Measurements from ENCODE around the gene CYP19A1.

The CYP19A1 gene

DNA sequence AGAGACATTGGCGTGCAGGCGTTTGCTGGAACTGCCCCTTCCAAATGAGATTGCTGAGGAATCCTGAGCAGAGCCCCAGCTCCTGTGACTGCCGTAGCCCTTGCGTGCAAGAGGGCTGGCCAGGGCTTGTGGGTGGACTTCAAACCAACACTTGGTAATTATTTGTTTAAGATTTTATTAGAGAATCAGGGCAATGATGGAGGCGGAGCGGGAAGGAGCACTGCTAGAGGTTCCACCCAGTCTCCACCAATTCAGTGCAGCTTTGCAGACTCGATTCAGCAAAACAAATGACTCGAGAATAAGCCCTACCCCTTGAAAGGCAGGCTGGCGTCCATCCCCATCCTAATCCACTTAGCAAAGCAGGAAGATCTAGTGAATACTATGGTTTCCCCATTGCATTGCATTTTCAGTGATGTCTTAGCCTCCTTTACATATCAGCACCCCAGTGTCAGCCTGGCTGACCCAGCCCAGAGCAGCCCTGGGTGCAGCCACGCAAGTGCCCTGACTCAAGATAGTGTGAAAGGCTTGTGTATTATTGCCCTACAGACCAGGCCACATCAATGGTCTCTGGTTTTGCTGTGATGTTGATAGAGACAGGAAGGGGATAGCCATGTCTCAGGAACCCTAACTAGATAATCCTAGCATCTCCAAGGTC lies 29.1 kb upstream of the CYP19A1 start:
- no peak overlapping the region for H3K9ac ChIP-seq
- no peak overlapping the region for H2AFZ ChIP-seq (ENCODE audit: low read depth)
- H3K4me2 ChIP-seq = no peak overlapping the region

DNA sequence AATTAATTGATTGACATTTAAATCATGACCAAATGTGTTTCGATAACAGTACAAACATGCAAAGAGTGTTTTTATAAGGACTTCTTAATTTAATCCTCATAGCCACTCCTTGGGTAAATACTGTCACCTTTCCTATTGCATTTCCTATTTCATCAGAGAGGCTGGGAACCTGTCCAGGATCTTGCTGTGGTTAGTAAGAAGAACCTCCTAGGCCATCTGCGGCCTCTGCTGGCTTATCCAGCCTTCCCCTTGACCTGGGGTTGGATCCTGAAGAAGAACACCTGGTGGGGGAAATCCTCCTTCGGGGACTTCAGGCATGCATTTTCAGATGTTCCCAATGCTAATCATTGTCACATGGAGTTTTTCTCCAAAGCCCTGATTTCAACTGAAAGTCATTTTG lies 28.5 kb upstream of the CYP19A1 start:
- Histone ChIP-seq H3K4me1 (ENCODE audit: low read depth, poor library complexity, severe bottlenecking) (peaks cover 20% of the 10 kb centered on the region), H3K27me3 (ENCODE audit: insufficient read depth, low read depth) (no peaks in the 10 kb centered on the region), H3K27ac (no peak overlapping the region), H3K9ac (no peak overlapping the region), H3K4me3 (IDR thresholded peaks at IDR 0.05; ENCODE audit: insufficient read depth, low read depth, low read length) (no peak overlapping the region), H3K79me2 (ENCODE audit: insufficient read depth, low read depth) (no peaks in the 10 kb centered on the region), H4K20me1 (ENCODE audit: insufficient read depth) (no peaks in the 10 kb centered on the region), H3K4me2 (no peak overlapping the region), H3K36me3 (ENCODE audit: insufficient read depth) (no peaks in the 10 kb centered on the region), H2AFZ (ENCODE audit: low read depth) (no peak overlapping the region)
- no peak for TF ChIP-seq CTCF (conservative IDR thresholded peaks at IDR 0.05; ENCODE audit: low read depth, low read length)

More for the DNA sequence above, 29.1 kb upstream of the CYP19A1 start:
- Histone ChIP-seq H3K27ac (no peak overlapping the region), H3K36me3 (ENCODE audit: insufficient read depth) (no peaks in the 10 kb centered on the region), H3K4me3 (IDR thresholded peaks at IDR 0.05; ENCODE audit: insufficient read depth, low read depth, low read length) (no peak overlapping the region), H3K4me1 (ENCODE audit: low read depth, poor library complexity, severe bottlenecking) (peaks cover 20% of the 10 kb centered on the region), H3K79me2 (ENCODE audit: insufficient read depth, low read depth) (no peaks in the 10 kb centered on the region), H4K20me1 (ENCODE audit: insufficient read depth) (no peaks in the 10 kb centered on the region), H3K27me3 (ENCODE audit: insufficient read depth, low read depth) (no peaks in the 10 kb centered on the region)
- TF ChIP-seq CTCF (conservative IDR thresholded peaks at IDR 0.05; ENCODE audit: low read depth, low read length) = no peak

GRCh38 chr15:51366071-51366470 lies 27.7 kb upstream of the CYP19A1 start:
- no peaks in the 10 kb centered on the region for H3K27me3 ChIP-seq (ENCODE audit: insufficient read depth, low read depth)
- no peaks in the 10 kb centered on the region for H3K79me2 ChIP-seq (ENCODE audit: insufficient read depth, low read depth)

GRCh38 chr15:51365417-51365816 lies 27.0 kb upstream of the CYP19A1 start:
- no peak for TF ChIP-seq CTCF (conservative IDR thresholded peaks at IDR 0.05; ENCODE audit: low read depth, low read length)
- H3K79me2 ChIP-seq (ENCODE audit: insufficient read depth, low read depth) = no peaks in the 10 kb centered on the region
- no peaks in the 10 kb centered on the region for H3K36me3 ChIP-seq (ENCODE audit: insufficient read depth)
- no peak overlapping the region for H3K4me3 ChIP-seq (IDR thresholded peaks at IDR 0.05; ENCODE audit: insufficient read depth, low read depth, low read length)
- no peak overlapping the region for H3K4me2 ChIP-seq
- H2AFZ ChIP-seq (ENCODE audit: low read depth) = no peak overlapping the region
- no peaks in the 10 kb centered on the region for H4K20me1 ChIP-seq (ENCODE audit: insufficient read depth)
- H3K9ac ChIP-seq = no peak overlapping the region
- H3K4me1 ChIP-seq (ENCODE audit: low read depth, poor library complexity, severe bottlenecking) = peaks cover 20% of the 10 kb centered on the region
- H3K27me3 ChIP-seq (ENCODE audit: insufficient read depth, low read depth) = no peaks in the 10 kb centered on the region
- no peak overlapping the region for H3K27ac ChIP-seq

More at GRCh38 chr15:51366071-51366470, 27.7 kb upstream of the CYP19A1 start:
- no peak overlapping the region for H3K27ac ChIP-seq
- H3K36me3 ChIP-seq (ENCODE audit: insufficient read depth) = no peaks in the 10 kb centered on the region
- H3K4me2 ChIP-seq = no peak overlapping the region
- H3K9ac ChIP-seq = no peak overlapping the region
- H3K4me3 ChIP-seq (IDR thresholded peaks at IDR 0.05; ENCODE audit: insufficient read depth, low read depth, low read length) = no peak overlapping the region
- TF ChIP-seq CTCF (conservative IDR thresholded peaks at IDR 0.05; ENCODE audit: low read depth, low read length) = no peak
- H2AFZ ChIP-seq (ENCODE audit: low read depth) = no peak overlapping the region
- peaks cover 20% of the 10 kb centered on the region for H3K4me1 ChIP-seq (ENCODE audit: low read depth, poor library complexity, severe bottlenecking)
- H4K20me1 ChIP-seq (ENCODE audit: insufficient read depth) = no peaks in the 10 kb centered on the region

Measured in KMS-11 (cell line).